Suprapubic skin (tissue), 4 donors: Measurements from ENCODE around the gene ZSWIM4. TPM values are rescaled to one million over a fixed set of nuclear protein-coding genes. Genes with fewer than 3 reads are reported as not detected.
A peak's percentile ranks its signal among the peaks of the same experiment; 100 is the strongest.
"Not testable (repeated sequence)": the region's sequence is repeated elsewhere in the genome, so short reads cannot be mapped to it uniquely, and the experiment has no call there.

Experiments used
- DNase-seq, 2 donors: peaks; one replicate each; pipeline ENCODE4 v3.0.0-alpha.2; 2019; ENCODE audit warnings: low spot score in 2 of 2
- H3K27ac ChIP-seq: fragments of 200-600 bp; sonication (generic); one replicate; pipeline ENCODE4 v1.5.1; 2019
- H3K27me3 ChIP-seq: fragments of 200-600 bp; sonication (generic); one replicate; pipeline ENCODE4 v1.5.1; 2019
- H3K36me3 ChIP-seq: fragments of 200-600 bp; sonication (generic); one replicate; pipeline ENCODE4 v1.5.1; 2019
- H3K4me1 ChIP-seq: fragments of 200-600 bp; sonication (generic); one replicate; pipeline ENCODE4 v1.5.1; 2019
- H3K4me3 ChIP-seq: fragments of 200-600 bp; sonication (generic); one replicate; pipeline ENCODE4 v1.5.1; 2019; ENCODE audit warnings: mild to moderate bottlenecking
- H3K9me3 ChIP-seq: fragments of 200-600 bp; sonication (generic); one replicate; pipeline ENCODE4 v1.5.1; 2019
- CTCF ChIP-seq, 2 donors: fragments of 200-600 bp in 1 of 2; fragments of 450-650 bp in 1 of 2; sonication (generic) in 1 of 2; IDR thresholded peaks; one replicate each; pipeline ENCODE4 v1.5.1; 2016 to 2019; ENCODE audit warnings: antibody characterized with exemption in 2 of 2, mild to moderate bottlenecking in 1 of 2, moderate library complexity in 1 of 2
- EP300 ChIP-seq: sonication (generic); formaldehyde crosslinking; IDR thresholded peaks from one replicate; pipeline ENCODE4 v1.6.1; 2017; ENCODE audit warnings: antibody characterized with exemption
- POLR2A ChIP-seq, 2 donors: fragments of 450-650 bp; IDR thresholded peaks; one replicate each; pipeline ENCODE4 v1.6.1; 2017; ENCODE audit warnings: antibody characterized with exemption in 2 of 2, mild to moderate bottlenecking in 2 of 2, moderate library complexity in 2 of 2
- POLR2AphosphoS5 ChIP-seq, 3 donors: sonication (generic); formaldehyde crosslinking; IDR thresholded peaks; one replicate each; pipeline ENCODE4 v1.6.1; 2017; ENCODE audit warnings: antibody characterized with exemption in 3 of 3
- WGBS: methylation state at CpG from one replicate; pipeline ENCODE4 v1.1.5; 2018; 5-methylcytosine and 5-hydroxymethylcytosine counted together
- total RNA-seq, 4 donors: library from RNA; depleted of rRNA; stranded (reverse); fragments of >200 nt; gene quantifications; one replicate each; pipeline ENCODE4 v1.1.0, GENCODE V29; 2016

ZSWIM4 gene
- total RNA-seq, 4 donors from 2014 or later: 11.4 to 19.5 (median 16.3) TPM

DNA sequence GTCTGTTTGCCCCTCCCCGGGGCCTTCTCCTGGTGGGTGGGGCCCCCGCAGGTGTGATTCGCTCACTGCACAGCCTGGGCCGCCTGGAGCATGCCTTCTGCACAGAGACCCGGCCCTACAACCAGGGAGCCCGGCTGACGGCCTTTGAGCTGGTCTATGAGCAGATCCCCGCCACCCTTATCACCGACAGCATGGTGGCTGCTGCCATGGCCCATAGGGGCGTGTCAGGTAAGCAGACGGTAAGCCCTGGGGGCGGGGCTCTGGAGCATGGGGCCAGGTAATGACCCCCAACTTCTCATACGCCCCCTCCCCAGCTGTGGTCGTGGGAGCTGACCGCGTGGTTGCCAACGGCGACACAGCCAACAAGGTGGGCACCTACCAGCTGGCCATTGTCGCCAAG lies 26.7 kb upstream of the ZSWIM4 start:
- H3K4me3 ChIP-seq: no peak overlapping the region
- peaks cover 18% of the 10 kb centered on the region for H3K4me1 ChIP-seq
- no peaks in the 10 kb centered on the region for H3K27me3 ChIP-seq
- no CpG with 5 or more reads among the region's 19 CpGs for WGBS
- H3K36me3 ChIP-seq: peaks cover 45% of the 10 kb centered on the region
- TF ChIP-seq POLR2AphosphoS5 (IDR thresholded peaks at IDR 0.05) (no peak), CTCF (IDR thresholded peaks at IDR 0.05) (no peak), EP300 (no peak), POLR2A (IDR thresholded peaks at IDR 0.05) (no peak)
- no peaks in the 10 kb centered on the region for H3K9me3 ChIP-seq
- no peak overlapping the region for H3K27ac ChIP-seq
- peak in 1 of 2 donors; percentile 74 for DNase-seq

GRCh38 chr19:13770013-13770635 lies 25.1 kb upstream of the ZSWIM4 start:
- H3K36me3 ChIP-seq: peaks cover 45% of the 10 kb centered on the region
- no peaks in the 10 kb centered on the region for H3K9me3 ChIP-seq
- peaks cover 20% of the 10 kb centered on the region for H3K4me1 ChIP-seq
- 87% methylated on average over 16 of the region's 16 CpGs for WGBS
- H3K27me3 ChIP-seq: no peaks in the 10 kb centered on the region
- no peak overlapping the region for H3K27ac ChIP-seq
- TF ChIP-seq POLR2A (IDR thresholded peaks at IDR 0.05): no peak
- TF ChIP-seq POLR2AphosphoS5 (IDR thresholded peaks at IDR 0.05): no peak
- TF ChIP-seq EP300: no peak
- no peak for DNase-seq
- no peak overlapping the region for H3K4me3 ChIP-seq

DNA sequence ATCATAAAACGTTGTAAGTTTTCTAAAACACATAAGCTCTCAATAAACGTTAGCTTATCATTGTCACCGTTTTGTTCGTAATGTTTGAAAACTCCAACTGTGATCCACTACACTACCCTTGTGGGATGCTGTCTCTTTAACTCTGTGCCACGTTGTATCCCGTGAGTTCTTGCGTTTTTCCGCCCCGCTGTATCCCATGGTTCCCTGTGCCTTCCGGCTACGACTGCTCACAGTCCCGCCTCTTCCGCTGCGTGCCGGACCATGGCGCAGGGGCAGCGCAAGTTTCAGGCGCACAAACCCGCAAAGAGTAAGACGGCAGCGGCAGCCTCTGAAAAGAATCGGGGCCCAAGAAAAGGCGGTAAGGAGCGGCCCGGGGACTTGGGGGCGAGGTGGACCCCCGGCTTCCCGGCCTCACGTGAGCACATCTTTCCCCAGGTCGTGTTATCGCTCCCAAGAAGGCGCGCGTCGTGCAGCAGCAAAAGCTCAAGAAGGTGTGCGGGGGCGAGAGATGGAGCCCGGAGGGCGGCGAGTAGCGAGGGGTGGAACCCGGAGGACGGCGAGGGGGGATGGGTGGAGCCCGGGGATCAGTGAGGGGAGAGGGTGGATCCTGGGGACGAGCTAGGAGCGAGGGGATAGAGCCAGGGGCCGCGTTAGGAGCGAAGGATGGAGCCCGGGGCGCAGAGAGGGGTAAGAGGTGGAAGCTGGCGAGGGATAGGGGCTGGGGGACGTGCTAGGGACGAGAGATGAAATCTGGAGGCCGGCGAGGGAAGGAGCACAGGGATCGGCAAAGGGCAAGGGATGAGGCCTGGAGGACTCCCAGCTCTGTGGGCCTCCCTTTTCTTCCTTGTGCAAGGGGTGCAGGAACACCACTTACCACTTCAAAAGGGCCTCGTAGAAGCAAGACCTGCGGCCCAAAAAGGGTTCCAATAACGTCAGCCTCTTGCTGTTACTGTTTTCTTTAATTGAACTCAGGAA lies 20.7 kb upstream of the ZSWIM4 start, which contains the start of gene C19orf53:
Gene C19orf53, plus strand, starts transcription at position 240 of the 975 bp plus-strand sequence. Its CDS starts 22 bp downstream, at position 262.
- Histone ChIP-seq H3K36me3 (peaks cover 57% of the 10 kb centered on the region), H3K27ac (peak within 1 kb of the TSS; percentile 87), H3K27me3 (no peaks in the 10 kb centered on the region), H3K4me3 (peak within 1 kb of the TSS; percentile 93), H3K9me3 (no peaks in the 10 kb centered on the region), H3K4me1 (peaks cover 26% of the 10 kb centered on the region)
- under 1% methylated on average over 51 of the region's 61 CpGs for WGBS
- DNase-seq: peak; percentile 93
- TF ChIP-seq POLR2A (IDR thresholded peaks at IDR 0.05) (peak in 1 of 2 donors; percentile 78), EP300 (no peak), POLR2AphosphoS5 (IDR thresholded peaks at IDR 0.05) (peak; percentile 82 to 96 (median 94))

- Histone ChIP-seq H3K4me3 (no peak overlapping the region), H3K27ac (no peak overlapping the region), H3K36me3 (peaks cover 30% of the 10 kb centered on the region), H3K27me3 (no peaks in the 10 kb centered on the region), H3K4me1 (peaks cover 36% of the 10 kb centered on the region), H3K9me3 (no peaks in the 10 kb centered on the region)
- WGBS: 78% methylated on average over 5 of the region's 9 CpGs
- no peak for DNase-seq
- no peak for TF ChIP-seq EP300
- TF ChIP-seq CTCF (IDR thresholded peaks at IDR 0.05): no peak
- no peak for TF ChIP-seq POLR2AphosphoS5 (IDR thresholded peaks at IDR 0.05)
- TF ChIP-seq POLR2A (IDR thresholded peaks at IDR 0.05): no peak
Observed at GRCh38 chr19:13778398-13778797, 16.8 kb upstream of the ZSWIM4 start.

DNA sequence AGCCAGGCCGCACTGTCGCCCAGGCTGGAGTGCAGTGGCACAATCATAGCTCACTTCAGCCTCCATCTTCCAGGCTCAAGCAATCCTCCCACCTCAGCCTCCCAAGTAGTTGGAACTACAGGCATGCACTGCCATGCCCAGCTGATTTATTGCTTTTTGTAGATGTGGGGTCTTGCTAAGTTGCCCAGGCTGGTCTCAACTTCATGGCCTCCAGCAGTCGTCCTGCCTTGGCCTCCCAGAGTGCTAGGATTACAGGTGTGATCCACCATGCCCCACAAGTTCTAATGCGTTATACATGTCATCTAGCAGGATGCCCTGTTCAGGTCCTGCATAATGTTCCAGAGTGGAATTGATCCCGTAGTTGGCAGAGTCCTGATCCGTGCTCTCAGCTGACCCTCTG lies 16.4 kb upstream of the ZSWIM4 start:
- WGBS: 78% methylated on average over 4 of the region's 6 CpGs
- H3K36me3 ChIP-seq: peaks cover 30% of the 10 kb centered on the region
- H3K27me3 ChIP-seq: no peaks in the 10 kb centered on the region
- no peak for DNase-seq
- H3K27ac ChIP-seq: no peak overlapping the region
- no peaks in the 10 kb centered on the region for H3K9me3 ChIP-seq
- peaks cover 31% of the 10 kb centered on the region for H3K4me1 ChIP-seq
- H3K4me3 ChIP-seq: no peak overlapping the region
- TF ChIP-seq POLR2A (IDR thresholded peaks at IDR 0.05): no peak
- no peak for TF ChIP-seq POLR2AphosphoS5 (IDR thresholded peaks at IDR 0.05)
- no peak for TF ChIP-seq CTCF (IDR thresholded peaks at IDR 0.05)
- TF ChIP-seq EP300: no peak

GRCh38 chr19:13779794-13780193 lies 15.4 kb upstream of the ZSWIM4 start:
- not testable (repeated sequence) for H3K27me3 ChIP-seq, H3K9me3 ChIP-seq, H3K4me3 ChIP-seq, H3K27ac ChIP-seq, DNase-seq
- Histone ChIP-seq H3K36me3 (peaks cover 30% of the 10 kb centered on the region), H3K4me1 (peaks cover 32% of the 10 kb centered on the region)
- 94% methylated on average over 8 of the region's 8 CpGs for WGBS
